Mesodermal cell (in vitro differentiated cells): ENCODE results near the gene ZNF501. TPM values are rescaled to one million over a fixed set of nuclear protein-coding genes. Genes with fewer than 3 reads are reported as not detected.
A peak's percentile ranks its signal among the peaks of the same experiment; 100 is the strongest.

ENCODE experiments used
- H3K27ac ChIP-seq: 2 replicates; pipeline ENCODE4 v1.7.0; 2013; ENCODE audit warnings: mild to moderate bottlenecking, low read depth, low read length, moderate library complexity; ENCODE audit not compliant: severe bottlenecking
- H3K36me3 ChIP-seq: 2 replicates; pipeline ENCODE4 v1.7.1; 2013; ENCODE audit warnings: mild to moderate bottlenecking, low read length, moderate library complexity; ENCODE audit not compliant: control insufficient read depth, insufficient read depth
- H3K4me1 ChIP-seq: one replicate; pipeline ENCODE4 v1.7.1; 2013; ENCODE audit warnings: mild to moderate bottlenecking, low read length; ENCODE audit not compliant: insufficient read depth, control insufficient read depth, poor library complexity, severe bottlenecking
- H3K4me3 ChIP-seq: 2 replicates; pipeline ENCODE4 v1.7.0; 2013; ENCODE audit warnings: low read length, control low read depth, mild to moderate bottlenecking; ENCODE audit not compliant: insufficient read depth, poor library complexity, severe bottlenecking; ENCODE audit errors: extremely low read depth
- H3K9me3 ChIP-seq: 2 replicates; pipeline ENCODE4 v1.7.1; 2013; ENCODE audit warnings: mild to moderate bottlenecking, low read length, moderate library complexity; ENCODE audit not compliant: control insufficient read depth
- WGBS, 2 experiments: methylation state at CpG; one replicate each; pipeline ENCODE4 v1.1.5; 2013; ENCODE audit warnings: missing lambda C conversion rate in 2 of 2; ENCODE audit not compliant: insufficient coverage in 2 of 2; 5-methylcytosine and 5-hydroxymethylcytosine counted together
- polyA plus RNA-seq, 2 experiments: library from polyadenylated mRNA; stranded (reverse); fragments of 50-300 nt; gene quantifications; one replicate each; pipeline ENCODE4 v1.2.3, GENCODE V29; 2013

ZNF501 gene
- polyA plus RNA-seq (2013, experiment 1 of 2), result 4.8 TPM
- 4.2 TPM for polyA plus RNA-seq (2013, experiment 2 of 2)

DNA sequence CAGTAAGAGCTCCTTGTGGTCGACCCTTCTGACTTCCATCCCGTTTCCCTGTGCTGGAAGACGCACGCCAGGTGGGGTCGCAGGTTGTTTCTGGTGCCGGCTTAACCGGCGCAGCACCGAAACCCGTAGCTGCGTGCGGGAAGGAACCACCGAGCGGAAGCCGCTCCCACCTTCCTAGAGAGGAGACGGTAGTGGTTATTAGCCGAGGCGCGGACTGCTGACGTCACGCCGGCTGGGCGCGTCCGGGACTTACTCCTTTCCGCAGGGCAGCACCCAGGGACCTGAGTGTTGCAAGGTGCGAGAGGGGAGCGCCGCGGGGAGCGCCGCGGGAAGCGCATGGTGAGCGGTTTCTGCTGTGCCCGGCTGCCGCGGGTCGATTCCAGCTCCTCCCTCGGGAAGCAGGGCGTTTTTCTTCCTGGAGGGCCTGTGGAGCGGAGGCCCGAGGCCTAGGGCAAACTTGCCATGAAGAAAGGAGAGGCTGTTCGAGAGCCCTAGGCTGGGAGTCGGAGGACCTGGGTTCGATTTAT, at the start of gene ZNF501:
ZNF501 (plus strand) TSS at position 252 of the 527 bp plus-strand sequence. CDS start 4,787 bp downstream, outside the sequence.
- H3K27ac ChIP-seq, result peak within 1 kb of the TSS; percentile 39
- no peaks in the 10 kb centered on the region for H3K4me1 ChIP-seq
- WGBS, 2 experiments, result 12 to 15% methylated on average over 36 to 44 of the region's 46 CpGs
- H3K9me3 ChIP-seq, result peaks cover 69% of the 10 kb centered on the region
- peaks cover 31% of the 10 kb centered on the region for H3K36me3 ChIP-seq
- peak within 1 kb of the TSS; percentile 58 for H3K4me3 ChIP-seq

DNA sequence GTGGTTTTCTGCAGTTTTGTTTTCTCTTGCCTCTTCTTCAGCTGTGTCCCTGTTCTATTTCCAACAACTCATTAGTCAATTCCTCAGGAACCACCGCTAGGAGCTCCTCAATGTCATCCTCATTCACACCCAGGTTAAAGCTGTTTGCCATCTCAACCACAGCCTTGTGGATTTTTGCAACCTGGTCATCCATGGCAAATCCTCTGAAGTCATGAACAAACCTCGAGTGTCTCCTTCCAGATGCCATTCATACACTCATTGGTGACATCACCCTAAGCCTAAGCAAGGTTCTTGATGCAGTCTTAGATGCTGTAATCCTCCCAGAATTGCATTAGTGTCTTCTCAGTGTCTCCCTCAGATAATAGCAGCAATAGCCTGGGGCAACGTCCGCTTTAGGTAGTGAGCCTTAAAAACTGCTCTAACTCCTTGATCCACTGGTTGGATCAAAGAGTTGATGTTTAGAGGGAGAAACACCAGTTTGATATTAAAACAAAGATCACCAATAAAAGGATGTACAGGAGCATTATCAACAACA, 48.4 kb upstream of the ZNF501 start:
- WGBS, 2 experiments, result 88 to 94% methylated on average over 2 to 4 of the region's 4 CpGs
- Histone ChIP-seq H3K27ac (no peak overlapping the region), H3K36me3 (peaks cover 17% of the 10 kb centered on the region), H3K4me3 (no peak overlapping the region), H3K9me3 (peaks cover 12% of the 10 kb centered on the region), H3K4me1 (no peaks in the 10 kb centered on the region)

DNA sequence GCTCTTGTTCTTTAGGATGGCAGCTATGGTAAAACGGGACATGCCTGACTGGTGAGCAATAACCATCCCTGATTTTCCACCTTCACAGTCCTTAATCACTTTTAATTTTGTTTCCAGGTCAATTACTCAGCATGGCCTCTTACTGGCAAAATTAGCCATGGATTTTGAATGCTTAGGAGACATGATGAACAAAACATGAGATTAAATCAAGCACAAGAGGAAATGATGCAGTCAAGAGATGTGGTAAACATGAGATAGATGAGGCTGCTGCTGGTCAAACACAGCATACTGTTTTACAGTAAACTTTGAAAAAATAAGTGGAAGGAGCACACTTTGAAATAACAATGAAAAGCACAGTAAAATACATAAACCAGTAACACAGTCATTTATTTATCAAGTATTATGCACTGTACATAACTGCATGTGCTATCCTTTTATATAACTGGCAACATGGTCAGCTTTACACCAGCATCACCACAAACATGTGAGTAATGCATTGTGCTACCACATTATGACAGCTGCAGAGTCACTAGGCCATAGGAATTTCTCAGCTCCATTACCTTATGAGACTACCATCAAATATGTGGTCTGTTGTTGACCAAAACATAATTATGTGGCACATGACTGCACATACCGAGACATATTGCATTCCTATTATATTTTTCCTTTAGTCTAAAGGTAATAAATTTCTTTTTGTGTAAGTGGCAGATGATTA, 47.1 kb upstream of the ZNF501 start:
- 67 to 100% methylated on average over 1 of the region's 2 CpGs for WGBS, 2 experiments
- Histone ChIP-seq H3K9me3 (peaks cover 19% of the 10 kb centered on the region), H3K4me1 (no peaks in the 10 kb centered on the region), H3K4me3 (no peak overlapping the region), H3K27ac (no peak overlapping the region), H3K36me3 (peaks cover 17% of the 10 kb centered on the region)

DNA sequence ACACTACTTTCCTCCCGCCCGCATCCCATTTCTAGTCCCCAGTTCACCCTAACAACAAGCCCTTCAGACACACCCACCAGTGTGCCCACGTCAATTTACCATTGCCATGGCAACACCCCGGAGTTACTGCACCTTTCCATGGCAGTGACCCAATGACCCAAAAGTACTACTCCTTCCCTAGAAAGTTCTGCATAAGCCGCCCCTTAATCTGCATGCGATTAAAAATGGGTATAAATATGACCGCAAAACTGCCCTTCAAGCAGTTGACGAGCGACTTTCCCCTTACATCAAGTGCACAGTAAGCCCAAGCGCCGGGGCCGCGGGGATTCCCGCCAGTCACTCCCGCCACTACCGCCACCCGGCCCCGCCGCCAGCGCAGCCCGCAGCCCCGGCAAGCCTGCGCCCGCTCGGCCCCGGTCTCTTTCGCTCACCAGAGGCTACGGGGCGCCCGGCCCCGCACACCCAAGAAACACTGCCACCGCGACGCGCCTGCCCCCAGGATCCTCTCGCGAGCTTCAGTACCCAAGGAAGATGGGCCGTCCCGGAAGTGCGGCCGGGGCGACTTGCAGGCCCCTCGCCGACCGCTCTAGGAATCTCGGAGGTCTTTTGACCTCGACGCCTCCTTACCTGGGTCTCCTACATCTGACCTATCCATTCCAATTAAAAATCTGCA, 44.2 kb upstream of the ZNF501 start:
- H3K4me3 ChIP-seq, result peak overlapping the region; percentile 77
- H3K9me3 ChIP-seq, result peaks cover 19% of the 10 kb centered on the region
- H3K36me3 ChIP-seq, result peaks cover 17% of the 10 kb centered on the region
- 14 to 20% methylated on average over 18 to 28 of the region's 48 CpGs for WGBS, 2 experiments
- no peak overlapping the region for H3K27ac ChIP-seq
- no peaks in the 10 kb centered on the region for H3K4me1 ChIP-seq

DNA sequence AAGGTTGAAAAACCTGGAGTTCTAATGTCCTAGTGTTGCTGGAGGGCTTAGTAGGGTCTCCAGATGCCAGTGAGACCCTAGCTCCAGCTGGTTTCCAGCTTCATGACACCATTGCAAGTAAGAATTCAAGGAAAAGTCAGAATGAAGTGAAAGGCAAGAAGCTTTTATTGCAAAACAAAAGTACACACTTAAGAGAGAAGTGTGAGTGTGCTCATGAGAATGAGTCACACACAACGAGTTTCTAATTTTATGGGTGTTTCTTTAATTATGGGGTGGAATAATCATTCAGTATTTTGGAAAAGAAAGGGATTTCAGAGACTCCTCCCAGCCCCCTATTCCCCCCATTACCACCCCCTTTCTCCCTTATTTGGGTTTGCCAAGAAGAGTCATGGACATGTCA, 41.5 kb upstream of the ZNF501 start:
- Histone ChIP-seq H3K27ac (no peak overlapping the region), H3K4me3 (no peak overlapping the region), H3K4me1 (no peaks in the 10 kb centered on the region), H3K36me3 (peaks cover 12% of the 10 kb centered on the region), H3K9me3 (peaks cover 13% of the 10 kb centered on the region)
- no CpG with 5 or more reads among the region's 1 CpG for WGBS, 2 experiments

DNA sequence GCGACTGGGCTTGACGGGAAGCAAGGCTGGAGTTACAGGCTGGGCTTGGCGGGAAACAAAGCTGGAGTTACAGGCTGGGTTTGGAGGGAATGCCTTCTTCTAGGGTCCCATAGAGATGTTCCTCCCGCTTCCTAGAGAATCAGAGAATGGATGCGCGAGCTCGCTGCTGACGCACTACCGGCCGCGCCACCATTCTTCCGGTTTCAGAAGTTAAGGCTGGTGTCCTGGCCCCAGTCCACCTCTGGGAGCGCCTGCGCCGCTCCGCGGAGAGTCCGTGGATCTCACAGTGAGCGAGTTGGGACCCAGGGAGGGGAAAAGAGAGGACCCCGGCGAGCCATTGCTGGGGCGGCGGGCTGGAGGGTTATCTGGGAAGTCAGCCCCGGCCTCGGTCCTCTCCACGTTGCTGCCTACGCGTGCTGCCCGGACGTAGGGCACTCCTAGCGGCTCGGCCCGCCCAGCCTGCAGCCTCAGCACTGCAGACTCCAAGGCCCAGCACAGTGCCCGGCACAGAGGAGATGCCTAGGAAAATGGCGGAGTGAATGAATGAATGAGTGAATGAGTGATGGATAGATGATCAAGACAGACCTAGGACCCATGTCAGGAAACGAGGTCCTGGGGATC, 16.9 kb upstream of the ZNF501 start, which contains the start of gene ZNF502:
ZNF502 (plus strand) TSS at position 206 of the 621 bp plus-strand sequence. CDS start 7,602 bp downstream, outside the sequence.
- 7 to 21% methylated on average over 30 to 33 of the region's 36 CpGs for WGBS, 2 experiments
- Histone ChIP-seq H3K4me1 (no peaks in the 10 kb centered on the region), H3K36me3 (peaks cover 7% of the 10 kb centered on the region), H3K9me3 (peaks cover 34% of the 10 kb centered on the region), H3K27ac (peak within 1 kb of the TSS; percentile 1), H3K4me3 (peak within 1 kb of the TSS; percentile 52)

DNA sequence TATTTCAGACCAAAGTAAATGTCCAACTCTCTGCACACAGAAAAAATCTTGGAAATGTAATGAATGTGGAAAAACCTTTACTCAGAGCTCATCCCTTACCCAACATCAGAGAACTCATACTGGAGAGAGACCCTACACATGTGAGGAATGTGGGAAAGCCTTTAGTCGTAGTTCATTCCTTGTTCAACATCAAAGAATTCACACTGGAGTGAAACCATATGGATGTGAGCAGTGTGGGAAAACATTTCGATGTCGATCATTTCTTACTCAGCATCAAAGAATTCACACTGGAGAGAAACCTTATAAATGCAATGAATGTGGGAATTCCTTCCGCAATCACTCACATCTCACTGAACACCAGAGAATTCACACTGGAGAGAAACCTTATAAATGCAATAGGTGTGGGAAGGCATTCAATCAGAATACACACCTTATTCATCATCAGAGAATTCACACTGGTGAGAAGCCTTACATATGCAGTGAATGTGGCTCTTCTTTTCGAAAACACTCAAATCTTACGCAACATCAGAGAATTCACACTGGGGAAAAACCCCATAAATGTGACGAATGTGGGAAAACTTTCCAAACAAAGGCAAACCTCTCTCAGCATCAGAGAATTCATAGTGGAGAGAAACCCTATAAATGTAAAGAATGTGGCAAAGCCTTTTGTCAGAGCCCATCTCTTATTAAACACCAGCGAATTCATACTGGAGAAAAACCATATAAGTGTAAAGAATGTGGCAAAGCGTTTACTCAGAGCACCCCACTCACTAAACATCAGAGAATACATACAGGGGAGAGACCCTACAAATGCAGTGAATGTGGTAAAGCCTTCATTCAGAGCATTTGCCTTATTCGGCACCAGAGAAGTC, 8.0 kb upstream of the ZNF501 start:
- Histone ChIP-seq H3K9me3 (peaks cover 75% of the 10 kb centered on the region), H3K4me3 (no peak overlapping the region), H3K27ac (no peak overlapping the region), H3K36me3 (peaks cover 47% of the 10 kb centered on the region), H3K4me1 (no peaks in the 10 kb centered on the region)
- no CpG with 5 or more reads among the region's 10 CpGs for WGBS, 2 experiments

DNA sequence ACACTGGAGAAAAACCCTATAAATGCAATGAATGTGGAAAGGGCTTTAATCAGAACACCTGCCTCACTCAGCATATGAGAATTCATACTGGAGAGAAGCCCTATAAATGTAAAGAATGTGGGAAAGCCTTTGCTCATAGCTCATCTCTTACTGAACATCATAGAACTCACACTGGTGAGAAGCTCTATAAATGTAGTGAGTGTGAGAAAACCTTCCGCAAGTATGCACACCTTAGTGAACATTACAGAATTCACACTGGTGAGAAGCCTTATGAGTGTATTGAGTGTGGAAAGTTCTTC, 7.4 kb upstream of the ZNF501 start:
- Histone ChIP-seq H3K4me3 (no peak overlapping the region), H3K36me3 (peaks cover 47% of the 10 kb centered on the region), H3K27ac (no peak overlapping the region), H3K4me1 (no peaks in the 10 kb centered on the region), H3K9me3 (peaks cover 75% of the 10 kb centered on the region)
- no CpG with 5 or more reads among the region's 1 CpG for WGBS, 2 experiments

DNA sequence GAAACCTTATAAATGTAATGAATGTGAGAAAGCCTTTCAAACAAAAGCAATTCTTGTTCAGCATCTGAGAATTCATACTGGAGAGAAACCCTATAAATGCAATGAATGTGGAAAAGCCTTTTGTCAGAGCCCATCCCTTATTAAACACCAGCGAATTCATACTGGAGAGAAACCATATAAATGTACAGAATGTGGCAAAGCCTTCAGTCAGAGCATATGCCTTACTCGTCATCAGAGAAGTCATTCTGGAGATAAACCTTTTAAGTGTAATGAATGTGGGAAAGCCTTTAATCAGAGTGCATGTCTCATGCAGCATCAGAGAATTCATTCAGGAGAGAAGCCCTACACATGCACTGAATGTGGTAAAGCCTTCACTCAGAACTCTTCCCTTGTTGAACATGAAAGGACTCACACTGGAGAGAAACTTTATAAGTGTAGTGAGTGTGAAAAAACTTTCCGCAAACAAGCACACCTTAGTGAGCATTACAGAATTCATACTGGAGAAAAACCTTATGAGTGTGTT, 5.3 kb downstream of the ZNF501 start:
- H3K9me3 ChIP-seq, result peaks cover 70% of the 10 kb centered on the region
- H3K36me3 ChIP-seq, result peaks cover 28% of the 10 kb centered on the region

DNA sequence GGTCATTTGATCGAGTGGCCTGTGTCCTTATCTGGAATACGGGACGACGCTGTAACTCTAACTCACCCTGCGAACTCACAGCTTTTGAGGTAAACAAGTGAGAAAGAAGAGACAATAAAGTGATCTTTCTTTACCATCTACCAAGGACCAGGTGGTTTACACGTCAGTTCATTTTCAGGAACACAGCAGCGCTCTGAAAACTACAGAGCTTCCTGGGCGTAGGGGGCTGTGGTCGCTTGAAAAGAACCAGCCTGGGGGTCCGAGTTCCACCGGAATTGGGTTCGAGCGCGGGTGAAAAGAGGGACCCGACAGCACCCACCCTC, 31.6 kb downstream of the ZNF501 start:
- Histone ChIP-seq H3K4me3 (peak overlapping the region; percentile 93), H3K4me1 (peaks cover 5% of the 10 kb centered on the region), H3K36me3 (peaks cover 59% of the 10 kb centered on the region), H3K27ac (peak overlapping the region; percentile 81), H3K9me3 (peaks cover 32% of the 10 kb centered on the region)
- WGBS, 2 experiments, result 4 to 5% methylated on average over 9 to 14 of the region's 15 CpGs

More for the DNA sequence above, 5.3 kb downstream of the ZNF501 start:
- H3K4me1 ChIP-seq, result no peaks in the 10 kb centered on the region
- H3K4me3 ChIP-seq, result no peak overlapping the region
- WGBS, 2 experiments, result 83 to 86% methylated on average over 2 of the region's 3 CpGs
- H3K27ac ChIP-seq, result no peak overlapping the region
